GM23248 (cell line): Measurements from ENCODE around the gene CMSS1.

Experiments used
- EZH2 ChIP-seq: fragments of 200-600 bp; sonication (generic); IDR thresholded peaks from 2 replicates; pipeline ENCODE4 v1.6.1; 2018; ENCODE audit warnings: antibody characterized with exemption, mild to moderate bottlenecking; ENCODE audit not compliant: insufficient read depth, poor library complexity, severe bottlenecking
- EZH2phosphoT487 ChIP-seq: fragments of 200-600 bp; sonication (generic); IDR thresholded peaks from 2 replicates; pipeline ENCODE4 v1.6.1; 2018; ENCODE audit warnings: antibody characterized with exemption, moderate library complexity, mild to moderate bottlenecking, low read depth; ENCODE audit not compliant: insufficient read depth

GRCh38 chr3:100226712-100227429 lies 409.2 kb downstream of the CMSS1 start:
- TF ChIP-seq EZH2 (no peak), EZH2phosphoT487 (no peak)
